A549 (cell line): ENCODE measurements around the gene TMIGD1.

ENCODE experiments used
- CTCF ChIP-seq: fragments of >200 bp; sonication (Bioruptor Twin); formaldehyde crosslinking; IDR thresholded peaks from 3 replicates; pipeline ENCODE4 v1.5.1; 2016
- FOSB ChIP-seq: fragments of 250-450 bp; sonication (Bioruptor Pico); IDR thresholded peaks from 2 replicates; pipeline ENCODE4 v1.5.0; 2020; ENCODE audit warnings: mild to moderate bottlenecking, moderate library complexity
- HMGXB4 ChIP-seq: fragments of 250-450 bp; sonication (Bioruptor Pico); IDR thresholded peaks from 2 replicates; pipeline ENCODE4 v1.5.0; 2021; ENCODE audit warnings: mild to moderate bottlenecking, moderate library complexity, borderline replicate concordance
- HOXA7 ChIP-seq: fragments of 250-450 bp; sonication (Bioruptor Pico); IDR thresholded peaks from 2 replicates; pipeline ENCODE4 v1.5.0; 2020; ENCODE audit warnings: mild to moderate bottlenecking, moderate library complexity
- JUNB ChIP-seq: fragments of >200 bp; sonication (Bioruptor Twin); formaldehyde crosslinking; IDR thresholded peaks from 2 replicates; pipeline ENCODE4 v1.6.1; 2016
- MAX ChIP-seq: IDR thresholded peaks from 2 replicates; pipeline ENCODE4 v1.6.1; 2012
- MYC ChIP-seq: IDR thresholded peaks from 2 replicates; pipeline ENCODE4 v1.6.1; 2012; ENCODE audit warnings: mild to moderate bottlenecking, inconsistent platforms, low read length, improper control_type of control experiment, borderline replicate concordance
- POLR2A ChIP-seq: IDR thresholded peaks from 2 replicates; pipeline ENCODE4 v1.6.1; 2012; ENCODE audit warnings: mild to moderate bottlenecking, low read length
- RAD21 ChIP-seq, 2 experiments: fragments of >200 bp in 1 of 2; sonication (Bioruptor Twin) in 1 of 2; formaldehyde crosslinking in 1 of 2; IDR thresholded peaks in 1 of 2; conservative IDR thresholded peaks in 1 of 2; 2 replicates in 1 of 2; 3 replicates in 1 of 2; pipeline ENCODE4 v1.6.1; 2012 to 2018; ENCODE audit warnings: inconsistent platforms in 1 of 2
- RFX5 ChIP-seq: fragments of 450-650 bp; IDR thresholded peaks from 2 replicates; pipeline ENCODE4 v1.7.1; 2014; ENCODE audit warnings: antibody characterized with exemption, mild to moderate bottlenecking, moderate library complexity
- SREBF2 ChIP-seq: fragments of 450-650 bp; IDR thresholded peaks from 2 replicates; pipeline ENCODE4 v1.6.1; 2014; ENCODE audit warnings: mild to moderate bottlenecking, moderate library complexity
- TF ChIP-seq, protein P1 (sequence below): fragments of 450-650 bp; IDR thresholded peaks from 2 replicates; pipeline ENCODE4 v1.6.1; 2014; ENCODE audit warnings: antibody characterized with exemption

DNA sequence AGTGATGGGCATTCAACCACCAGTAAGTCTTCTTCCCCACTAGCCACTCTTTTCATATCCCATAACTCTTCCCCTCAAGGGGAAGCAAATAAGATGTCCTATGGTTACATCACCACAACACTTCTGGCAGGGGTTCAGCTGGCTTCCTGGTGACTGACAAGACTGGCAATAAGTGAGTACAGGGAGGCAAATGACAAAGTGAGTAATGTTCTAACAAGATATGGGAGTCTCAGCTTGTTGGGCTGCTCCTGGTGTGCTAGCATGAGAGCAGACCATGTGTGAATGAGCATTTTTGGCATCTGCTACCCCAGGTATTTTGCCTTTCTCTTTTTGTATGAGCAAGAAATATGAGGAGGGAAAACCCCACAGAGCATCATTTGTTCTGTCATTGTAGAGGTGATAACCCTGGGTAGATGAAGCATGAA is 9.9 kb downstream of the TMIGD1 start:
- no peak for TF ChIP-seq HMGXB4 (CRISPR knock-in tag)
- TF ChIP-seq, protein P1, sequence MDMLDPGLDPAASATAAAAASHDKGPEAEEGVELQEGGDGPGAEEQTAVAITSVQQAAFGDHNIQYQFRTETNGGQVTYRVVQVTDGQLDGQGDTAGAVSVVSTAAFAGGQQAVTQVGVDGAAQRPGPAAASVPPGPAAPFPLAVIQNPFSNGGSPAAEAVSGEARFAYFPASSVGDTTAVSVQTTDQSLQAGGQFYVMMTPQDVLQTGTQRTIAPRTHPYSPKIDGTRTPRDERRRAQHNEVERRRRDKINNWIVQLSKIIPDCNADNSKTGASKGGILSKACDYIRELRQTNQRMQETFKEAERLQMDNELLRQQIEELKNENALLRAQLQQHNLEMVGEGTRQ: no peak
- no peak for TF ChIP-seq FOSB
- TF ChIP-seq CTCF: no peak
- no peak for TF ChIP-seq RAD21 (conservative IDR thresholded peaks at IDR 0.05 in 1 of 2, IDR thresholded peaks at IDR 0.05 in 1 of 2)
- TF ChIP-seq JUNB: no peak
- TF ChIP-seq SREBF2: no peak
- TF ChIP-seq MYC: no peak
- no peak for TF ChIP-seq POLR2A
- no peak for TF ChIP-seq RFX5
- TF ChIP-seq HOXA7 (CRISPR knock-in tag): no peak
- no peak for TF ChIP-seq MAX
